RCC 7860 (cell line): ENCODE data around the gene SHISAL1.

Experiments used
- DNase-seq: peaks from one replicate; pipeline ENCODE4 v3.0.0-alpha.2; 2015; ENCODE audit warnings: low spot score
- FAIRE-seq: peaks from 2 replicates; lab custom pipeline; 2012; peaks lifted over from hg19 to GRCh38; lab: Jason Lieb, UNC

The SHISAL1 gene

DNA sequence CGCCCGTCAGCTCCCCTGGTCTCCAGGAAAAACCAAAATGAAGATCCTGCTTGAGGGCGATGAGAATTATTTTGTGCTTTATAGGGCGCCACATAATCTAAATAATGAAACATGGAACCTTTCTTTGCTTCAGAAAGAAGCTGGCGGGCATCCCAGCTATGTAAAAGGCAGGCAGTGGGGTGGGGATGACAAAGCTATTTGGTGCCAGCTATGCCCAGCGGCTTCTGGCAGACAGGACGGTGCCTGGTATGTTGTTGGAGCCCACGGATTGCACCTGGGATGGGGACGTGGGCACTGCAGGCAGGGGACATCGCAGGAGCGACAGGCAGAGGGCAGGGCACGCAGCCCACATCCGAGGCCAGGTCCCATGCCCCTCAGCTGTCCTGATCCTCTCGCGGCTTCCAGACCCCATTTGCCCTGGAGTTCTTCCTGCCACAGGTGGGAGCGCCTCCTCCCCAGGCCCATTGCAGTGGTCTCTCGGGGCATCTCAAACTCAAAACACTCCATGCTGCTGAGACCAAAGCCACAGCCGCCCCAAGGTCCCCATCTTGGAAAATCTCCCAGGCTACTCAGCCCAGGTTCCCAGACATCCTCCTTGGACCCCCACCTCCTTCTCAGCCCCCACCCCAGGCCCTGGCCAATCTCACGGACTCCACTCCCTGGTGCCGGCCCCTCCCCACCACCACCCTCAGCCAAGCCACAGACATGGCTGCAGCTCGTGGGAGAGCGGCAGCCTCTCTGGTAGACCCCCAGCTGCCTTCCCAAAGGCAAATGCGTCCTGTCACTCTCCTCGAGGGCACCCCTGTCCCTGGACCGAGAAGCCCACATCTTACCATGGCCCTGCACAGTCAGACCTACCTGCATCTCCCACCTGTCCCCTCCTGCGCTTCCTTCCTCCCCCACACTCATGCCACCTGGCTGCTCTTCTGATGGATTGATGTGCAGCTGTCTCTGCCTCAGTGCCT lies 45.7 kb downstream of the SHISAL1 start:
- DNase-seq: no peak
- no peak for FAIRE-seq

- no peak for DNase-seq
- no peak for FAIRE-seq
Observed at GRCh38 chr22:44263547-44263946, 49.2 kb downstream of the SHISAL1 start.

GRCh38 chr22:44261861-44262595 lies 50.7 kb downstream of the SHISAL1 start:
- no peak for DNase-seq

GRCh38 chr22:44261164-44261860 lies 51.4 kb downstream of the SHISAL1 start:
- no peak for DNase-seq
- no peak for FAIRE-seq

More at GRCh38 chr22:44261861-44262595, 50.7 kb downstream of the SHISAL1 start:
- FAIRE-seq: no peak

- DNase-seq (no peak), FAIRE-seq (no peak)
Observed at GRCh38 chr22:44260216-44261035, 52.3 kb downstream of the SHISAL1 start.

DNA sequence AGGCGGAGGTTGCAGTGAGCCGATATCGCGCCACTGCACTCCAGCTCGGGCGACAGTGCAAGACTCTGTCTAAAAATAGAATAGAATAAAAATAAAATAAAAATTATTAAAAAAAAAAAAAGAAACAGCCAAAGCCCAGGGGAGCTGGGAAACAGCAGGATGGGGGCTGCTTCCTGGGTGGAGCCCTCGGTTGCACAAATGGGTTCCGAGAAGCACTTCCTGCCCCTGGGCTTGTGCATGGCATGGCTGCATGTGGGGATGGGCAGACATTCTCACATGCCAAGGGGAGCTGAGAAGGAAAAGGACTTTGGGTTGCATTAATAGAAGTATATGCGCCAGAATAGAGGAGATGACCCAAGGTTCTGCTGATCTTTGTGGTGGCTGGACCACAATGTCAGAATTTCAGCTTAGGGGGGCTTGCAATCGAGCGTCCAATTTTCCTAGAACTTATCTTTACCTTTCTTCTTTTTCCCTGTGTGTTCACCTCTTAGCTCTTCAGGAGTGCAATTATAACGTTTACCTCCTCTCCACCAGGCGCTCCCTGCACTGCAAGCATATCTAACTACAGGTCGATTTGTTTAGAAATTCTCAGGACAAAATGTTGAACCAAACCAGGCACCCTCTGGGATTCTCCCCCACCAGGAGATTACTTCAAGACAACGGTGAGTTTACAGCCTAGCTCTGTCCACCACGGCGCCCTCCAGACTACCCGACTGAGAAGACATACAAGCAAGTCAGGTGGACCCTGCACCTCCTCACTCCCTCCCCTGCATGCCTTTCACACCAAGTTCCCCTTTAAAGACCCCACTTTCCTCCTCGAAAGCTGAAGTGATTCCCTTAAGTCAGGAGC lies 53.2 kb downstream of the SHISAL1 start:
- DNase-seq (no peak), FAIRE-seq (no peak)

- DNase-seq (no peak), FAIRE-seq (no peak)
Observed at GRCh38 chr22:44256556-44257485, 55.9 kb downstream of the SHISAL1 start.

DNA sequence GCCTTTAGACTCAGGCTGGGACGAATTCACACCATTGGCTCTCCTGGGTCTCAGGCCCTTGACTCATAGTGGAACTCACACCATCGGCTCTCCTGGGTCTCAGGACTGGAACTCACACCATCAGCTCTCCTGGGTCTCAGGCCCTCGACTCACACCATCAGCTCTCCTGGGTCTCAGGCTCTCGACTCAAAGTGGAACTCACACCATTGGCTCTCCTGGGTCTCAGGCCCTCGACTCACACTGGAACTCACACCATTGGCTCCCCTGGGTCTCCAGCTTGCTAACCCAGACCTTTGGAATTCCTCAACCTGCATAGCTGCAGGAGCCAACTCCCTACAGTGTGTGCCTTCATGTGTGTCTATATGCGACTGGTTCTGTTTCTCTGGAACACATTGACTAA lies 56.7 kb downstream of the SHISAL1 start:
- FAIRE-seq: no peak
- DNase-seq: no peak

DNA sequence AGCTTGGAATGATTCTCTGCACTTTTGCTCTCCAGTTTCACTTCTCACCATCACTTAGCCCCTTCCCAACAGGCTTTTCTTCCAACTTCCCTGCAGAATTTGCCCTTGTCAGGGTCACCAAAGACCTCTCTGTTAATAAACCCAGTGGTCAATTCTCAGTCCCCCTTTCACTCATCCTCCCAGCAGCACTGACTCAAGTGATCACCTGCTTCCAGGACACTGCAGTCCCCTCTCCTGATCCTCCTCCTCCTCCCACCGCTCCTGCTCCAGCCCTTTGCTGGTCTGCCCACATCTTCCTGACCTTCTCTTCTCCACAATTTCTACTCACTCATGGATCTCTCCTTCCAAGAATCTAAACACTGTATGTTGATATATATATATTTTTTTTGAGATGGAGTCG lies 57.9 kb downstream of the SHISAL1 start:
- no peak for FAIRE-seq
- DNase-seq: no peak

DNA sequence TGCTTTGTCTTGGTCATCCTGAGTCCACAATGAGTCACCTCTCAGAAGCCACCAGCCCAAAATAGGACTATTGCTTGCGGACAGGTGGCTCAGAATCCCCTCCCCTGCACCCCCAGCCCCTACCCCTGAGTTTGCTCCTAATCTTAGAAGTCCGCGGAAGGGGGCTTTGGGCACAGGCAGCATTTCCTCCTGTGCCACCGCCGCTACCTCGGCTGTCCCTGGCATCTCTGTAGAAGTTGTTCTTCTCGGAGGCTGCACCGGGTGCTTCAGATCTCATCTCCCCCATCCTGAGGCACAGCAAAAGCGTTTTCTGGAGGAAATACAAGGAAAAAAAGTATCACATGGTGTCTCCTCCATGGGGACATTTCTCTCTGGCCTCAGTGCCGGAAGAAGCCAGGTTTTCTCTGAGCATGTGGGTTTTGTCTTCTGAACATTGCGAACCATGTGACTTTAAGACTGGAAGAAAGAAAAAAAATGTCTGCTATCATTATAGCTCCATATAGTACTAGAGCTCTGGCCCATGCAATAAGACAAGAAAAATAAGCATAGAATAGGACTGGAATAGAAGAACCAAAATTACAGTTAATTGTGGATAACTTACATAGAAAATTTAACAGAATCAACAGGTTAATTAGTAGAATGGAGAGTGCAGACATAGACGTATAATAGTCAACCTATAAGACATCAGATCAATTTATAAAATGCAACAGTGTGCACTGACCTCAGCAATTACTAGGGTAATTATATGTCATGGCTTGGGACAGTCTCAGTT lies 63.2 kb downstream of the SHISAL1 start:
- no peak for FAIRE-seq
- no peak for DNase-seq

DNA sequence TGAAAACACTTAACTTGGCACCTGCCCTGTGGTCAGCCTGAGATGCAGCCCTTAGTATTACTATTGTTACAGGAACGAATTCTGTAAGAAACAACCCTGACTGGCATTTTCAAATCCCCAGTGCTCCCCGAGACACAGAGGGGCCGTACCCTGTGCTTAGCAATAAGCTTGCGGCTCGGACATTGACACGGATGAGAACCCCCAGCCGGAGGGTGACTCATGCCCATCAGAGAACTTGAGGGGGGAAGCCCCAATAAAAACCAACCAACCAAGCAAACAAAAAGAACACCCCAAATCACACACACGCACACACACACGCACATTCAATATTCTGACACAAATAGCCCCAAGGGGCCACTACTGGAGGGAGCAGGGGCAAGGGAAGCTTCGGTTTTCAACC lies 63.8 kb downstream of the SHISAL1 start:
- FAIRE-seq: peak; percentile 70
- DNase-seq: peak; percentile 31

DNA sequence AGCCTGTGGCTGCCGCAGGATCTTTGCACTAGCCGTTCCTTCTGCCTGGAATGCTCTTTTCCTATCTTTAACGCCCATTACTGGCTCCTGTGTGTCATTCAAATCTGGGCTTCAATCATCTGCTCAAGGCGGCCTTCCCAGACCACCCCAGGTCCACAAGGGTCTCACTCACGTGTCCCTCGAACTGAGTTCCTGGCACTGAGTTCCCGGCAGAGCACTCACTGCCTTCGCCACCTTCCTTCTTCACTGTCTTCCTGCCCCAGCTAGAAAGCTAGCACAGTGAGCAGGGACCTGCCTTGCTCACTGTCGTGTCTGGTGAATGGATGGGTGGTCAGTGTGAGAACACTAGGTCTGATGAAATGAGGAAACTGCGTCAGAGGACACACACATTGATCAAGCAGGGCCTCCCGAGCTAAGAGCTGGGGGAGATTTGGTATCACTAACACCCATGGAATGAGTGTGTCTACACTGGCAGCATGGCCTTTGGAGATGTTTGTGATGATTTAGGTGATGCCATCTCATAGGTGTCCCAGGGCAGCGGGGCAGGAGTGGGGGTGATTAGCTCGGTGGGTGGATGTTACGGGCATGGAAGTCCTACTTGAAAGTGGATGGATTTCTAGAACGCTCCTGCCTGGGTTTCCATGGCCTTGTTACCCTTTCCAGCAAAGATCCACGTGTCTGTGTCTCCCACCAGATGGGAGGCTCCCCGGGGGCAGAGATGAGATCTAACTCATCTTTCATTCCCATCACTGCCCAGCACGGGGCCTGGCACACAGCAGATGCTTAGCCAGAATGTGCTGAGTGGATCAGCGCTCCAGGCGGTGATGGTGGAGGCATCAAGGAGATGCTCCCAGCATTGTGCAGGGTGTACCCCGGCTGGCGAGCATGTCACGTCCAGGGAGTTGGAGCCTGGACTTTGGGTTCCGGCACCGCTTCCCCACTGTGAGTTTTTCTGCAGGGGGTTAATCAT lies 64.5 kb downstream of the SHISAL1 start:
- no peak for FAIRE-seq

GRCh38 chr22:44247346-44247745 lies 65.4 kb downstream of the SHISAL1 start:
- FAIRE-seq (no peak), DNase-seq (no peak)

More for the DNA sequence above, 64.5 kb downstream of the SHISAL1 start:
- no peak for DNase-seq

GRCh38 chr22:44246615-44247326 lies 66.0 kb downstream of the SHISAL1 start:
- FAIRE-seq (no peak), DNase-seq (no peak)

GRCh38 chr22:44245867-44246266 lies 66.9 kb downstream of the SHISAL1 start:
- FAIRE-seq (no peak), DNase-seq (no peak)

DNA sequence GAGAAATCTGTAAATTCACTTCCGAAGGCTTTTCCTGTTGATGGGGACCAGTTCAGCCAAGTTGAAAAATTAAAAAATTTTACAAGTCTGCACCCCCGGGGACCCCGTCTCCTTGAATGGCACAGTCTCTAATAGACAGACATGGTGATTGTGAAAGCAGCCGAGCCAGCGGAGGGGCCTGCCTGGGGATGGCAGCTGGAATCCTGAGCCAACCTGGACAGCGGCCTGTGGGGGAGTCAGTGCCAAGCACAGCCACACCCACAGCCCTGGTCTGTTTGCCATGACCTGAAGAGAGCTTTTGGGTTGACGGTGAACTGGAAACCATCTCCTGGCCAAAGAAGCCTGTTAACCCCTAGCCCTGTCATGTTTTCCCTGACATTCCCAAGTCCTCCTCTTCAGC lies 67.3 kb downstream of the SHISAL1 start:
- no peak for FAIRE-seq
- DNase-seq: no peak
